Stimulated activated naive CD8-positive, alpha-beta T cell treated with anti-CD3 and anti-CD28 coated beads, Interleukin-15, Interleukin-2, amounts not matched to agents 100 ng/mL and 50 ng/mL, for 24 hours (primary cell): ENCODE results near the gene ITGB3BP.
"Not testable (repeated sequence)": the region's sequence is repeated elsewhere in the genome, so short reads cannot be mapped to it uniquely, and the experiment has no call there.

Source experiments
- H3K27ac Mint-ChIP-seq: one replicate; pipeline ENCODE4 v1.8.0; 2021; ENCODE audit warnings: mild to moderate bottlenecking, mixed read lengths
- H3K27me3 Mint-ChIP-seq: one replicate; pipeline ENCODE4 v1.8.0; 2021; ENCODE audit warnings: mixed read lengths
- H3K36me3 Mint-ChIP-seq: one replicate; pipeline ENCODE4 v1.8.0; 2021; ENCODE audit warnings: low read depth, mixed read lengths
- H3K4me1 Mint-ChIP-seq: one replicate; pipeline ENCODE4 v1.8.0; 2021; ENCODE audit warnings: low read depth, mixed read lengths
- H3K4me3 Mint-ChIP-seq: one replicate; pipeline ENCODE4 v1.8.0; 2021; ENCODE audit warnings: mild to moderate bottlenecking, mixed read lengths
- H3K9me3 Mint-ChIP-seq: one replicate; pipeline ENCODE4 v1.8.0; 2021; ENCODE audit warnings: mixed read lengths

ITGB3BP gene

DNA sequence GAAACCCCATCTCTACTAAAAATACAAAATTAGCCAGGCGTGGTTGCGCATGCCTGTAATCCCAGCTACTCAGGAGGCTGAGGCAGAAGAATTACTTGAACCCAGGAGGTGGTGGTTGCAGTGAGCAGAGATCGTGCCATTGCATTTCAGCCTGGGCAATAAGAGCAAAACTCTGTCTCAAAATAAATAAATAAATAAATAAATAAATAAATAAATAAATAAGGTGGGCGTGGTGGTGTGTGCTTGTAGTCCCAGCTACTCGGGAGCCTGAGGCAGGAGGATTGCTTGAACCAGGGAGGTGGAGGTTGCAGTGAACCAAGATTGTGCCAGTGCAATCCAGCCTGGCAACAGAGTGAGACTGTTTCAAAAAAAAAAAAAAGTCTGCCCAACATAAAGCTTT lies 54.3 kb downstream of the ITGB3BP start:
- H3K4me3 Mint-ChIP-seq, result not testable (repeated sequence)

GRCh38 chr1:63466759-63467158 lies 56.3 kb downstream of the ITGB3BP start:
- H3K9me3 Mint-ChIP-seq, result peaks cover 12% of the 10 kb centered on the region
- H3K27ac Mint-ChIP-seq, result no peak overlapping the region
- H3K4me1 Mint-ChIP-seq, result no peaks in the 10 kb centered on the region
- no peaks in the 10 kb centered on the region for H3K27me3 Mint-ChIP-seq
- H3K4me3 Mint-ChIP-seq, result no peak overlapping the region
- H3K36me3 Mint-ChIP-seq, result peaks cover 48% of the 10 kb centered on the region

More for the DNA sequence above, 54.3 kb downstream of the ITGB3BP start:
- not testable (repeated sequence) for H3K4me1 Mint-ChIP-seq, H3K27me3 Mint-ChIP-seq, H3K27ac Mint-ChIP-seq, H3K9me3 Mint-ChIP-seq
- H3K36me3 Mint-ChIP-seq, result peaks cover 30% of the 10 kb centered on the region

- peaks cover 49% of the 10 kb centered on the region for H3K36me3 Mint-ChIP-seq
- H3K4me1 Mint-ChIP-seq, result no peaks in the 10 kb centered on the region
- H3K4me3 Mint-ChIP-seq, result no peak overlapping the region
- H3K9me3 Mint-ChIP-seq, result peaks cover 13% of the 10 kb centered on the region
- no peaks in the 10 kb centered on the region for H3K27me3 Mint-ChIP-seq
- H3K27ac Mint-ChIP-seq, result no peak overlapping the region
Measured at GRCh38 chr1:63466181-63466580, 56.8 kb downstream of the ITGB3BP start.

DNA sequence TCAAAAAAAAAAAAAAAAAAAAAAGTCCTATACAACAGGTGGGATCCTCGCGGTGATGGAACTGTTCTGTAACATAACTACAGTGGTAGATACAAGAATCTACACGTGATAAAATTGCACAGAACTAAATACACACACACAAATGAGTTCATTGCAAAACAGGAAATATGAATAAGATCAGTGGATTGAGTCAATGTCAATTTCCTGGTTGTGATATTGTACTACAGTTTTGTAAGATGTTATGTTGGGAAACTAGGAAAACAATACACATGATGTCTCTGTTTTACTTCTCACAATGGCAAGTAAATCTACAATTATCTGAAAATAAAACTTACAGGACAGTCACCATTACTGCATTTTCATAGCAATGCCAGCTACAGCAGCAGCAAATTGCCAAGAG lies 59.8 kb downstream of the ITGB3BP start:
- Mint-ChIP-seq H3K27me3 (no peaks in the 10 kb centered on the region), H3K27ac (no peak overlapping the region)

DNA sequence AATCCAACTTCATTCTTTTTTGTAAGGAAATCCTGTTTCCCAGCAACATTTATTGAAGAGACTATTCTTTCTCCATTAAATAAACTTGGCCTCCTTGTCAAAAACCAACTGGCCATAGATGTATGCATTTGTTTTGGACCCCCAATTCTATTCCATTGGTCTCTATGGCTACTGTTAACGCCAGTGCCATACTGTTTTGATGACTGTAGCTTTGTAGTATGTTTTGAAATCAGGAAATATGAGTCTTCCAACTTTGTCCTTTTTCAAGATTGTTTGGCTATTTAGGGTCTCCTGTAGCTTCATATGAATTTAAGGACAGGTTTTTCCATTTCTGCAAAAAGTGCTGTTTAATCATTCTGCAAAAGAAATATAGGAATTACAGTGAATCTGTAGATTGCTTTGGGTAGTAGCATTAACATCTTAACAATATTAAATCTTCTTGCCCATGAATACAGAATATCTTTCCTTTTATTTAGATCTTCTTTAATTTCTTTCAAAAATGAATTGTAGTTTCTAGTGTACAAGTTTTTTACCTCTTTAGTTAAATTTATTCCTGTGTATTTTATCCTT lies 61.3 kb downstream of the ITGB3BP start:
- Mint-ChIP-seq H3K27ac (no peak overlapping the region), H3K36me3 (peaks cover 65% of the 10 kb centered on the region), H3K4me1 (no peaks in the 10 kb centered on the region), H3K4me3 (no peak overlapping the region), H3K9me3 (peaks cover 9% of the 10 kb centered on the region), H3K27me3 (no peaks in the 10 kb centered on the region)

More for the DNA sequence above, 59.8 kb downstream of the ITGB3BP start:
- Mint-ChIP-seq H3K4me1 (no peaks in the 10 kb centered on the region), H3K36me3 (peaks cover 51% of the 10 kb centered on the region), H3K4me3 (no peak overlapping the region), H3K9me3 (peaks cover 9% of the 10 kb centered on the region)

DNA sequence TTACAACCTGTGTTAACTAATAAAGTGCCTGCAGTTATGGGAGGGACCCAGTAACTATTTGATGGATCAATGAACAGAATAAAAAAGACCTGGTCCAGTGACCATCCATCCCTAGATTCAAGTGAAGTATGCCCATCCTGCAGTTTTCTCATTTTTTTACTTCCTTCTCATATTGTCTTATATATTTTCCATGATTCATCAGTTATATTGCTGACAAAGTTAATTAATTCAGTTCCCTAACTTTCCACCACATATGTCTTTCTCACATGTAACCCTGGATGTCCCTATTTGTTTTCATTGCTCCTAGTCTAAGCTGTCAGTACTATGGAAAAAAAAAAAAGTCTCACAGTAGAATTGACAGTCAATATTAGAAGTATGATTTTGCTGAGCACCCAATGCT lies 64.3 kb downstream of the ITGB3BP start:
- no peaks in the 10 kb centered on the region for H3K4me1 Mint-ChIP-seq
- H3K27ac Mint-ChIP-seq, result no peak overlapping the region
- no peaks in the 10 kb centered on the region for H3K27me3 Mint-ChIP-seq
- no peak overlapping the region for H3K4me3 Mint-ChIP-seq
- peaks cover 9% of the 10 kb centered on the region for H3K9me3 Mint-ChIP-seq
- peaks cover 53% of the 10 kb centered on the region for H3K36me3 Mint-ChIP-seq

GRCh38 chr1:63454269-63454668 lies 68.8 kb downstream of the ITGB3BP start:
- H3K36me3 Mint-ChIP-seq, result peaks cover 30% of the 10 kb centered on the region
- H3K27ac Mint-ChIP-seq, result no peak overlapping the region

DNA sequence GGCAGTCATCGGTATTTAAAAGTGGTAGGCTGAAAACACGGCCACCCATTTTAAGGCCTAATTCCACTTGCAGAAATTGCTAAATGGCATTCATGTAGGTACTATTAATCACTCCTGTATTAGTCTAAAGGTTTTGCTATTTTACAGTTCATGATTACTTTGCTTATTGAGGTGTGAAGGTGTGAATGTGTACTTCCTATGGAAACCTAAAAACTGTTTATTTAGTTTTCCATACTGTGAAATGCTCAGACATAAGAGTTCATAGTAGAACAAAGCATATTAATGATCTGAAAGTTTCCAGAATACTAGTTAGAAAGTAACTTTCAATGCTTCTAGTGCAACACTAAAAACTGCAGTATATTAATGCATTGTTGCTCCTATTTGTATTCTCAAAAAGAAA lies 69.8 kb downstream of the ITGB3BP start:
- no peaks in the 10 kb centered on the region for H3K27me3 Mint-ChIP-seq
- H3K4me1 Mint-ChIP-seq, result no peaks in the 10 kb centered on the region
- H3K9me3 Mint-ChIP-seq, result no peaks in the 10 kb centered on the region
- H3K4me3 Mint-ChIP-seq, result no peak overlapping the region
- peaks cover 27% of the 10 kb centered on the region for H3K36me3 Mint-ChIP-seq
- no peak overlapping the region for H3K27ac Mint-ChIP-seq

More at GRCh38 chr1:63454269-63454668, 68.8 kb downstream of the ITGB3BP start:
- Mint-ChIP-seq H3K9me3 (no peaks in the 10 kb centered on the region), H3K4me1 (no peaks in the 10 kb centered on the region), H3K27me3 (no peaks in the 10 kb centered on the region), H3K4me3 (no peak overlapping the region)

- Mint-ChIP-seq H3K27ac (no peak overlapping the region), H3K9me3 (no peaks in the 10 kb centered on the region), H3K36me3 (peaks cover 16% of the 10 kb centered on the region), H3K4me1 (no peaks in the 10 kb centered on the region), H3K4me3 (no peak overlapping the region), H3K27me3 (no peaks in the 10 kb centered on the region)
Measured at GRCh38 chr1:63450416-63450815, 72.6 kb downstream of the ITGB3BP start.

DNA sequence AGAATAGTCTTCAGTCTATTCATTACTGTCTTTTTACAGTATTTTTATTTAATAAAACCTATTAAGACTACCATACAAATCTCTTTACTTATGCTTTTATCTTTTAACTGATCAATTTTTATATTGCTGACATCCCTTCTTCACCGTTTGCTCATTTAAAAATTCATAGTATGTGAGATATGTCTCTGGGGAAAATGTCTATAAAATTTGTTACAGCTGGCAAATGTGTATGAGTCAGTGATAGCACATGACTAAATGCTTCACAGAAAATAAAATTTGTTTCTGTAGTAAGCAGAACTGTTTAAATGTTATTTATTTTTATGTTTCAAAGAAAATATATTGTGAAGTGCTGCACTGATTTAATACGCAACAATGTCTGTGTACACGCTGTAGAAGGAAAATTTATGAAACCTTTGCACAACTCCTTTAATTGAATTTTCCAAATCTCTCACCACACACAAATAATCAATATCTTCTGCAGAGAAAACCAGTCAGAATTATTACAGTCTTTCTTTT lies 74.2 kb downstream of the ITGB3BP start:
- no peak overlapping the region for H3K27ac Mint-ChIP-seq
- no peaks in the 10 kb centered on the region for H3K9me3 Mint-ChIP-seq
- H3K4me3 Mint-ChIP-seq, result no peak overlapping the region
- no peaks in the 10 kb centered on the region for H3K27me3 Mint-ChIP-seq
- H3K4me1 Mint-ChIP-seq, result no peaks in the 10 kb centered on the region
- peaks cover 16% of the 10 kb centered on the region for H3K36me3 Mint-ChIP-seq

DNA sequence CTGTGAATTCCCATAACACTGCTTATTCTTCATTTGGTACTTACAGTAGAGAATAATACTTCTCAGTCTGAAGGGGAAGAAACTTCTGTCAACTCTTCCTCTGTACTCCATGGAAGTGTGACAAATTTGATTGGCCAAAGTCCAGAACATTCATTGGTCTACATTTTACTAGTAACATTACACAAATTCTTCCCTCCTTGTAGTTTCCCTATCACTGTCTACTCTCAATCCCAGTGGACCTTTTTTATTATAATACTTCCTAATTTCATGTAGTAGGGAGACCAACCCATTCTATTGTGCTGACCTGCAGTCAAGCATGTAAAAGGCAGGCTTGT lies 80.9 kb downstream of the ITGB3BP start:
- H3K9me3 Mint-ChIP-seq, result no peaks in the 10 kb centered on the region
- H3K27ac Mint-ChIP-seq, result no peak overlapping the region
- H3K4me1 Mint-ChIP-seq, result no peaks in the 10 kb centered on the region
- H3K4me3 Mint-ChIP-seq, result no peak overlapping the region
- no peaks in the 10 kb centered on the region for H3K27me3 Mint-ChIP-seq
- H3K36me3 Mint-ChIP-seq, result peaks cover 9% of the 10 kb centered on the region

DNA sequence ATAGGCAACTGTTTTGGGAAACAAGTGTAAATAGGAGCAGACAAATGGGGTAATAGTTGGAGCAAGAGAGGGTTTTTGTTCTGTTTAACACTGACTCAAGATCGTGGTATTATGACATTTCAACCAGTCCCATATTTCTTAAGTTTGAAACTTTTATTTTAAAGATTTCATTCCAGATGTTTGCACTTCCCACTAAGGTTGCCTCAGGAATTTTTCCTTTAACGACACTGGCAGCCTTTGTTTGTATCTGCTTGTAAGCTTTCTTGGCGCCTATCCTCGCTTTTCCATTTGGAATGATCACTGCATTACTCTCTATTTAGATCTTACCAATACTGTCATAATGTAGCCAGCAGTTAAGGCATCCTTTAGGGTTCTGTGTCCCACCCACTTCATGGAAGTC lies 87.9 kb downstream of the ITGB3BP start:
- Mint-ChIP-seq H3K9me3 (peaks cover 7% of the 10 kb centered on the region), H3K36me3 (peaks cover 24% of the 10 kb centered on the region), H3K27ac (no peak overlapping the region), H3K27me3 (no peaks in the 10 kb centered on the region), H3K4me3 (no peak overlapping the region), H3K4me1 (no peaks in the 10 kb centered on the region)

DNA sequence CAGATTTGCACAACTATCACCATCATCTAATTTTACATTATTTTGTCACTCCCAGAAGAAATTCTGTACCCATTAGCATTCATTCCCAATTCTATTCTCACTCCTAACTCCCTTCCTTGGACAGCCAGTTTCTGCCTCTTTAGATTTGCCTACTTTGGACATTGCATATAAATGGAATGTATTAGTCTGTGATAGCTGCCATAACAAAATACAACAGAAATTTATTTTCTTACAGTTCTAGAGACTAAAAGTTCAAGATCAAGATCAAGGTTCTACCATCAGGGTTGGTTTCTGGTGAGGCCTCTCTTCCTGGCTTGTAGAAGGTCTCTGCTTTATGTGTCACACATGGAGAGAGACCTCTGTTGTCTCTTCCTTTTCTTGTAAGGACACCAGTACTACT lies 93.7 kb downstream of the ITGB3BP start:
- Mint-ChIP-seq H3K4me3 (no peak overlapping the region), H3K27me3 (no peaks in the 10 kb centered on the region), H3K27ac (no peak overlapping the region), H3K9me3 (peaks cover 7% of the 10 kb centered on the region), H3K4me1 (no peaks in the 10 kb centered on the region), H3K36me3 (peaks cover 35% of the 10 kb centered on the region)

DNA sequence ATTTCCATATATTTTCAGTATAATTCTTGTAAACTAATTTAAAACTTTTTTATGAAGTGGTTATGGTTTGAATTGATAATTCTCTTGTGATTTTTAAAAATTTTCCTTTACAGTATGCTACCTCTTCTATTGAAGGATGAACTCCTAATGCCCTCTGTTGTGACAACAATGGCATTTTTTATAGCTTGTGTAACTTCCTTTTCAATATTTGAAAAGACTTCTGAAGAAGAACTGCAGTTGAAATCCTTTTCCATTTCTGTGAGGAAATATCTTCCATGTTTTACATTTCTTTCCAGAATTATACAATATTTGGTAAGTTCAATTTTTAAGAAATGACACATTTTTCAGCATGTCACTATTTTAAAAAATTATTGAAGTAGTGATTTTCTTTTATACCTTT lies 94.2 kb downstream of the ITGB3BP start:
- H3K27me3 Mint-ChIP-seq, result no peaks in the 10 kb centered on the region
- H3K4me3 Mint-ChIP-seq, result no peak overlapping the region

GRCh38 chr1:63423649-63424048 lies 99.4 kb downstream of the ITGB3BP start:
- Mint-ChIP-seq H3K9me3 (no peaks in the 10 kb centered on the region), H3K36me3 (peaks cover 50% of the 10 kb centered on the region), H3K27me3 (no peaks in the 10 kb centered on the region), H3K27ac (no peak overlapping the region), H3K4me3 (no peak overlapping the region), H3K4me1 (no peaks in the 10 kb centered on the region)

More for the DNA sequence above, 94.2 kb downstream of the ITGB3BP start:
- no peak overlapping the region for H3K27ac Mint-ChIP-seq
- peaks cover 35% of the 10 kb centered on the region for H3K36me3 Mint-ChIP-seq
- no peaks in the 10 kb centered on the region for H3K4me1 Mint-ChIP-seq
- H3K9me3 Mint-ChIP-seq, result peaks cover 7% of the 10 kb centered on the region

- H3K36me3 Mint-ChIP-seq, result peaks cover 60% of the 10 kb centered on the region
- not testable (repeated sequence) for H3K9me3 Mint-ChIP-seq, H3K4me1 Mint-ChIP-seq, H3K27ac Mint-ChIP-seq, H3K27me3 Mint-ChIP-seq, H3K4me3 Mint-ChIP-seq
Measured at GRCh38 chr1:63420746-63421145, 102.3 kb downstream of the ITGB3BP start.
